K562 (cell line): Measurements from ENCODE around the gene SELENOW. TPM values are rescaled to one million over a fixed set of nuclear protein-coding genes. Genes with fewer than 3 reads are reported as not detected.
A peak's percentile ranks its signal among the peaks of the same experiment; 100 is the strongest.

ENCODE experiments used
- ATF4 ChIP-seq: fragments of 450-650 bp; formaldehyde crosslinking; IDR thresholded peaks from 2 replicates; pipeline ENCODE4 v1.4.0; 2022; ENCODE audit warnings: mild to moderate bottlenecking, moderate library complexity
- BCL6 ChIP-seq: fragments of 250-450 bp; sonication (Bioruptor Pico); IDR thresholded peaks from 2 replicates; pipeline ENCODE4 v1.4.0; 2020
- DDX20 ChIP-seq: fragments of 450-650 bp; IDR thresholded peaks from 2 replicates; pipeline ENCODE4 v1.6.1; 2016; ENCODE audit warnings: missing genetic modification characterization, low read depth, mild to moderate bottlenecking, missing compliant biosample characterization, moderate library complexity
- DNMT1 ChIP-seq: fragments of 450-650 bp; IDR thresholded peaks from 2 replicates; pipeline ENCODE4 v1.6.1; 2016; ENCODE audit warnings: antibody characterized with exemption, mild to moderate bottlenecking
- FOSL1 ChIP-seq: fragments of 200-800 bp; sonication (Bioruptor generic); conservative IDR thresholded peaks from 2 replicates; pipeline ENCODE4 v1.6.1; 2016; ENCODE audit warnings: missing genetic modification characterization, missing compliant biosample characterization
- FOXA3 ChIP-seq, 2 experiments: fragments of 450-650 bp in 1 of 2; sonication (generic) in 1 of 2; formaldehyde crosslinking; IDR thresholded peaks in 1 of 2; conservative IDR thresholded peaks in 1 of 2; 2 replicates each; pipeline versions ENCODE4 v1.4.0 to v1.8.0; 2020 to 2022; ENCODE audit warnings: mild to moderate bottlenecking in 2 of 2, missing genetic modification reagents in 1 of 2
- GATAD2A ChIP-seq: fragments of 450-650 bp; IDR thresholded peaks from 2 replicates; pipeline ENCODE4 v1.6.1; 2017
- HDAC1 ChIP-seq, 2 experiments: fragments of 450-650 bp; IDR thresholded peaks; 2 replicates each; pipeline ENCODE4 v1.6.1; 2016 to 2017; ENCODE audit warnings: inconsistent platforms in 1 of 2, mild to moderate bottlenecking in 1 of 2, moderate library complexity in 1 of 2
- HNRNPK ChIP-seq: fragments of 200-400 bp; formaldehyde crosslinking; IDR thresholded peaks from one replicate; pipeline ENCODE4 v1.6.1; 2018; ENCODE audit warnings: mild to moderate bottlenecking, low read depth, low read length; ENCODE audit not compliant: poor library complexity, severe bottlenecking
- KDM4B ChIP-seq, 2 experiments: fragments of 450-650 bp in 1 of 2; sonication (generic) in 1 of 2; IDR thresholded peaks; 2 replicates each; pipeline ENCODE4 v1.6.1; 2016 to 2017; ENCODE audit warnings: borderline replicate concordance in 2 of 2, antibody characterized with exemption in 1 of 2, low read depth in 1 of 2, mild to moderate bottlenecking in 1 of 2
- KDM5B ChIP-seq: fragments of 200-600 bp; sonication (generic); IDR thresholded peaks from 2 replicates; pipeline ENCODE4 v1.6.1; 2012; ENCODE audit warnings: low read depth, mild to moderate bottlenecking, moderate library complexity, low read length, control low read depth, inconsistent platforms; ENCODE audit not compliant: insufficient replicate concordance
- NCOA6 ChIP-seq: fragments of 450-650 bp; IDR thresholded peaks from 2 replicates; pipeline ENCODE4 v1.6.1; 2017; ENCODE audit warnings: mild to moderate bottlenecking
- NFIX ChIP-seq: fragments of 250-450 bp; sonication (Bioruptor Pico); IDR thresholded peaks from 2 replicates; pipeline ENCODE4 v1.4.0; 2020; ENCODE audit warnings: low read depth, mild to moderate bottlenecking, moderate library complexity
- OTX1 ChIP-seq: fragments of 450-650 bp; formaldehyde crosslinking; IDR thresholded peaks from 2 replicates; pipeline ENCODE4 v1.4.0; 2022; ENCODE audit warnings: mild to moderate bottlenecking
- POLR3G ChIP-seq: IDR thresholded peaks from 2 replicates; pipeline ENCODE4 v1.6.1; 2011; ENCODE audit not compliant: insufficient read length, insufficient replicate concordance; ENCODE audit errors: extremely low read depth
- SIN3B ChIP-seq: fragments of 450-650 bp; IDR thresholded peaks from 2 replicates; pipeline ENCODE4 v1.6.1; 2017; ENCODE audit warnings: low read depth, mild to moderate bottlenecking, moderate library complexity
- SRF ChIP-seq, 2 experiments: fragments of 250-450, 450-650 bp in 1 of 2; sonication (Bioruptor Pico) in 1 of 2; sonication (generic) in 1 of 2; formaldehyde crosslinking; IDR thresholded peaks; 2 replicates each; pipeline versions ENCODE4 v1.5.0 to v1.5.1; 2020 to 2022; ENCODE audit warnings: mild to moderate bottlenecking in 1 of 2, missing genetic modification reagents in 1 of 2
- STAT5B ChIP-seq: fragments of 250-450 bp; sonication (Bioruptor Pico); IDR thresholded peaks from 2 replicates; pipeline ENCODE4 v1.8.0; 2021; ENCODE audit warnings: mild to moderate bottlenecking, inconsistent platforms
- SUPT5H ChIP-seq: fragments of 450-650 bp; IDR thresholded peaks from 2 replicates; pipeline ENCODE4 v1.6.1; 2016
- U2AF2 ChIP-seq: fragments of 200-400 bp; formaldehyde crosslinking; optimal IDR thresholded peaks from 2 replicates; pipeline ENCODE3; 2017; ENCODE audit warnings: low read depth, mild to moderate bottlenecking, low read length
- XRCC5 ChIP-seq: fragments of 200-400 bp; formaldehyde crosslinking; IDR thresholded peaks from 2 replicates; pipeline ENCODE4 v1.6.1; 2017; ENCODE audit warnings: low read depth, mild to moderate bottlenecking, low read length
- YBX1 ChIP-seq: fragments of 450-650 bp; IDR thresholded peaks from 2 replicates; pipeline ENCODE4 v1.7.1; 2016; ENCODE audit warnings: mild to moderate bottlenecking
- ZC3H4 ChIP-seq: sonication (generic); formaldehyde crosslinking; IDR thresholded peaks from 2 replicates; pipeline ENCODE4 v1.9.0; 2021; ENCODE audit warnings: missing genetic modification reagents, borderline replicate concordance
- ZKSCAN1 ChIP-seq: fragments of 150-350 bp; IDR thresholded peaks from 2 replicates; pipeline ENCODE4 v1.6.1; 2016; ENCODE audit warnings: low read depth, low read length
- ZNF316 ChIP-seq: fragments of 450-650 bp; IDR thresholded peaks from 2 replicates; pipeline ENCODE4 v1.6.1; 2016
- ZNF764 ChIP-seq: fragments of 250-450 bp; sonication (Bioruptor Pico); IDR thresholded peaks from 2 replicates; pipeline ENCODE4 v1.4.0; 2020; ENCODE audit warnings: low read depth, mild to moderate bottlenecking, moderate library complexity
- ZNF830 ChIP-seq: fragments of 250-450 bp; sonication (Bioruptor Pico); IDR thresholded peaks from 2 replicates; pipeline ENCODE4 v1.5.0; 2021; ENCODE audit warnings: mild to moderate bottlenecking
- polyA plus RNA-seq, 8 experiments: library from polyadenylated mRNA; depleted of rRNA in 4 of 8; stranded (reverse) in 5 of 8; unstranded in 3 of 8; fragments of >200 nt; fragmentation: Nextera tagmentation in 2 of 8; fragmentation: Illumina TruSeq in 1 of 8; extraction: Ambion mirVana in 2 of 8; extraction: Trizol in 1 of 8; gene quantifications; 2 replicates each; pipeline versions ENCODE4 v1.2.1 to v1.2.3, GENCODE V29; 2011 to 2014; ENCODE audit warnings: inconsistent platforms in 1 of 8, missing spikeins in 1 of 8
- total RNA-seq, 7 experiments: library from RNA; depleted of rRNA in 6 of 7; stranded (reverse); fragments of >200 nt in 6 of 7; fragmentation: Illumina TruSeq in 2 of 7; extraction: Trizol in 2 of 7; gene quantifications; 2 replicates each; pipeline versions ENCODE4 v1.2.1 to v1.2.3, GENCODE V29; 2011 to 2021; ENCODE audit warnings: low replicate concordance in 1 of 7
- TF ChIP-seq, protein P1 (sequence below): sonication (generic); formaldehyde crosslinking; IDR thresholded peaks from 2 replicates; pipeline ENCODE4 v1.8.0; 2023; ENCODE audit warnings: mild to moderate bottlenecking, missing genetic modification reagents
- TF ChIP-seq, protein P2 (sequence below): fragments of 450-650 bp; conservative IDR thresholded peaks from 2 replicates; pipeline ENCODE4 v1.6.1; 2016; ENCODE audit warnings: missing genetic modification characterization, low read depth, mild to moderate bottlenecking, control low read depth, missing compliant biosample characterization
- TF ChIP-seq, protein P3 (sequence below): fragments of 250-450 bp; sonication (Bioruptor Pico); IDR thresholded peaks from 2 replicates; pipeline ENCODE4 v1.9.0; 2021; ENCODE audit warnings: mild to moderate bottlenecking

SELENOW gene
- total and polyA plus RNA-seq, 9 of the 15 experiments (the other 6 are each of a cell fraction or from before 2014, with no cell fraction given): 91.9 to 279 (median 156) TPM

GRCh38 chr19:47729468-47729798, 49.1 kb upstream of the SELENOW start (continued):
- TF ChIP-seq BCL6 (CRISPR knock-in tag) (no peak), FOXA3 (CRISPR knock-in tag; conservative IDR thresholded peaks at IDR 0.05 in 1 of 2, IDR thresholded peaks at IDR 0.05 in 1 of 2) (no peak), SUPT5H (no peak), GATAD2A (0 out of 2 replicates have a peak, but pooled peaks have one; percentile 15), DNMT1 (no peak), YBX1 (no peak), HDAC1 (IDR thresholded peaks at IDR 0.05) (no peak), POLR3G (no peak), U2AF2 (no peak), KDM4B (IDR thresholded peaks at IDR 0.05; ENCODE audit: borderline replicate concordance in 2 of 2, low read depth in 1 of 2) (no peak), NFIX (CRISPR knock-in tag) (no peak), SIN3B (no peak), NCOA6 (no peak), ZKSCAN1 (no peak), ZNF764 (CRISPR knock-in tag) (no peak), DDX20 (tag) (no peak), ZNF830 (no peak), OTX1 (no peak), ATF4 (CRISPR knock-in tag) (no peak), XRCC5 (no peak), SRF (CRISPR knock-in tag; IDR thresholded peaks at IDR 0.05) (no peak), HNRNPK (no peak), ZC3H4 (no peak), KDM5B (no peak), STAT5B (CRISPR knock-in tag) (no peak), ZNF316 (no peak), FOSL1 (peak; percentile 90)
- TF ChIP-seq, protein P1, sequence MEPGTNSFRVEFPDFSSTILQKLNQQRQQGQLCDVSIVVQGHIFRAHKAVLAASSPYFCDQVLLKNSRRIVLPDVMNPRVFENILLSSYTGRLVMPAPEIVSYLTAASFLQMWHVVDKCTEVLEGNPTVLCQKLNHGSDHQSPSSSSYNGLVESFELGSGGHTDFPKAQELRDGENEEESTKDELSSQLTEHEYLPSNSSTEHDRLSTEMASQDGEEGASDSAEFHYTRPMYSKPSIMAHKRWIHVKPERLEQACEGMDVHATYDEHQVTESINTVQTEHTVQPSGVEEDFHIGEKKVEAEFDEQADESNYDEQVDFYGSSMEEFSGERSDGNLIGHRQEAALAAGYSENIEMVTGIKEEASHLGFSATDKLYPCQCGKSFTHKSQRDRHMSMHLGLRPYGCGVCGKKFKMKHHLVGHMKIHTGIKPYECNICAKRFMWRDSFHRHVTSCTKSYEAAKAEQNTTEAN (CRISPR knock-in tag): no peak
- TF ChIP-seq, protein P2, sequence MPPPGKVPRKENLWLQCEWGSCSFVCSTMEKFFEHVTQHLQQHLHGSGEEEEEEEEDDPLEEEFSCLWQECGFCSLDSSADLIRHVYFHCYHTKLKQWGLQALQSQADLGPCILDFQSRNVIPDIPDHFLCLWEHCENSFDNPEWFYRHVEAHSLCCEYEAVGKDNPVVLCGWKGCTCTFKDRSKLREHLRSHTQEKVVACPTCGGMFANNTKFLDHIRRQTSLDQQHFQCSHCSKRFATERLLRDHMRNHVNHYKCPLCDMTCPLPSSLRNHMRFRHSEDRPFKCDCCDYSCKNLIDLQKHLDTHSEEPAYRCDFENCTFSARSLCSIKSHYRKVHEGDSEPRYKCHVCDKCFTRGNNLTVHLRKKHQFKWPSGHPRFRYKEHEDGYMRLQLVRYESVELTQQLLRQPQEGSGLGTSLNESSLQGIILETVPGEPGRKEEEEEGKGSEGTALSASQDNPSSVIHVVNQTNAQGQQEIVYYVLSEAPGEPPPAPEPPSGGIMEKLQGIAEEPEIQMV (tag): no peak
- TF ChIP-seq, protein P3, sequence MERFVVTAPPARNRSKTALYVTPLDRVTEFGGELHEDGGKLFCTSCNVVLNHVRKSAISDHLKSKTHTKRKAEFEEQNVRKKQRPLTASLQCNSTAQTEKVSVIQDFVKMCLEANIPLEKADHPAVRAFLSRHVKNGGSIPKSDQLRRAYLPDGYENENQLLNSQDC (CRISPR knock-in tag): no peak
